Measurements from ENCODE around the gene SLC44A1.

The SLC44A1 gene

DNA sequence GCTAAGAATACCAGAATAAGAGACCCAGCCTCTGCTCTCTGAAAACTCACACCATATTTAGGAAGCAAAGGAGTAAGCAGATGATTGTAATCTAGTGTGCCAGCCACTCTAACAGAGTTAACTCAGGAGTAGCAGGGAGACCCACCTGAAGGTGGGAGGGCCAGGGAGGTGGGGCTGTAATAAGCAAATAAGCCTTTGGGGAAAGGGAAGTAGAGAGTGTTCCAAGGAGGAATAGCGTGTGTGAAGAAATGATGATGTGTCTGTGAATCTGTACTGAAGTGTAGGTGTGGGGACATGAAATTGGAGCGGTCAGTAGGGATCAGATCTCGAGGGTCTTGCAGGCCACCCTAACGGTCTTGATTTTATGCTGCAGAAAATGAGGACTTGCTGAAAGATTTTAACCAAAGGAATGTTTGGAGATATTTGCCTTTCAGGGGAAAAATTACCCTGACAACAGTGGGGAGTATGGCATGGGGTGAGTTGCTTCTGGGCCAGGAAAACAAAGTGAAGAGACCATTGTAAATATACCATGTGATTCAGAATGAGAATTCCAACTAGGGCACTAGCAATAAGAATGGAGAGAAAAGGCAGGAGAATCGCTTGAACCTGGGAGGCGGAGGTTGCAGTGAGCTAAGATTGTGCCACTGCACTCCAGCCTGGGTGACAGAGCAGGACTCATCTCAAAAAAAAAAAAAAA lies 159.2 kb downstream of the SLC44A1 start:
- no peaks in the 10 kb centered on the region for H3K9me3 ChIP-seq
- no peaks in the 10 kb centered on the region for H3K36me3 ChIP-seq
- no peak overlapping the region for H3K27ac ChIP-seq
- TF ChIP-seq, protein P1, sequence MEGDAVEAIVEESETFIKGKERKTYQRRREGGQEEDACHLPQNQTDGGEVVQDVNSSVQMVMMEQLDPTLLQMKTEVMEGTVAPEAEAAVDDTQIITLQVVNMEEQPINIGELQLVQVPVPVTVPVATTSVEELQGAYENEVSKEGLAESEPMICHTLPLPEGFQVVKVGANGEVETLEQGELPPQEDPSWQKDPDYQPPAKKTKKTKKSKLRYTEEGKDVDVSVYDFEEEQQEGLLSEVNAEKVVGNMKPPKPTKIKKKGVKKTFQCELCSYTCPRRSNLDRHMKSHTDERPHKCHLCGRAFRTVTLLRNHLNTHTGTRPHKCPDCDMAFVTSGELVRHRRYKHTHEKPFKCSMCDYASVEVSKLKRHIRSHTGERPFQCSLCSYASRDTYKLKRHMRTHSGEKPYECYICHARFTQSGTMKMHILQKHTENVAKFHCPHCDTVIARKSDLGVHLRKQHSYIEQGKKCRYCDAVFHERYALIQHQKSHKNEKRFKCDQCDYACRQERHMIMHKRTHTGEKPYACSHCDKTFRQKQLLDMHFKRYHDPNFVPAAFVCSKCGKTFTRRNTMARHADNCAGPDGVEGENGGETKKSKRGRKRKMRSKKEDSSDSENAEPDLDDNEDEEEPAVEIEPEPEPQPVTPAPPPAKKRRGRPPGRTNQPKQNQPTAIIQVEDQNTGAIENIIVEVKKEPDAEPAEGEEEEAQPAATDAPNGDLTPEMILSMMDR (IDR thresholded peaks at IDR 0.05): no peak
- DNase-seq: no peak
- H3K27me3 ChIP-seq: no peaks in the 10 kb centered on the region
- no peaks in the 10 kb centered on the region for H3K4me1 ChIP-seq
- intact Hi-C loops (cut with DNase I; ENCODE audit: low total_unique reads): no loop called here
- no peak overlapping the region for H3K4me3 ChIP-seq

DNA sequence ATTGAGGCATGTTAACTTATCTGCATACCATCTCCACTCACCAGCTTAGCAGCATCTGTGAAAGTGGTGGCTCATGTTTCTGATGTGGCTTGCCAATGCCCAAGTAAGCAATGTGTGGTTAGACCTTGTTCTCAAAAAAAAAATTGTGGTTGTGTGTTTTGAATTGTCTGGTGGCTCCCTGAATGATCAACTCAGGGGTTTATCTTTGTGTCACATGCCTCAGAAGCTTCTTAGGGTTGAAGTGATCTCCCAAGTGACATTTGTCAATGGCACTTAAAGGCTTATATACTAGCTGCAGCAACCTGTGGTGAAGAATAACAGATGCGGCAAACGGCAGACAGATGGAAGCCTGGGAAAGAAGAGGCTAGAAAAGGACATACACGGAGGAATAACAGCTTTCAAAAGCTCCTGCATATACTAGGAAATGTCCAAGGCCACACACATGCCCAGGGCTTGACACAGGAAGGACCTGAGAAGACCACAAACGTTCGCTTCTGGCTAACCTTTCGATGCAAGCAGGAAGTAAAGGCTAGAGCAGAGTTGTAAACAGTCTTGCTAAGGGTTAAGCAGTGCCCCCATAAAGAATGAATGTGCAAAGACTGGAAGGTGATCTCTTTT lies 161.2 kb downstream of the SLC44A1 start:
- intact Hi-C loops (cut with DNase I; ENCODE audit: low total_unique reads): no loop called here
- Histone ChIP-seq H3K27ac (no peak overlapping the region), H3K27me3 (no peaks in the 10 kb centered on the region), H3K36me3 (no peaks in the 10 kb centered on the region), H3K9me3 (peaks cover 0 to 8% (median 0%) of the 10 kb centered on the region in 3 donors), H3K4me3 (no peak overlapping the region), H3K4me1 (no peaks in the 10 kb centered on the region)
- TF ChIP-seq, protein P1 (IDR thresholded peaks at IDR 0.05): no peak
- DNase-seq: no peak

DNA sequence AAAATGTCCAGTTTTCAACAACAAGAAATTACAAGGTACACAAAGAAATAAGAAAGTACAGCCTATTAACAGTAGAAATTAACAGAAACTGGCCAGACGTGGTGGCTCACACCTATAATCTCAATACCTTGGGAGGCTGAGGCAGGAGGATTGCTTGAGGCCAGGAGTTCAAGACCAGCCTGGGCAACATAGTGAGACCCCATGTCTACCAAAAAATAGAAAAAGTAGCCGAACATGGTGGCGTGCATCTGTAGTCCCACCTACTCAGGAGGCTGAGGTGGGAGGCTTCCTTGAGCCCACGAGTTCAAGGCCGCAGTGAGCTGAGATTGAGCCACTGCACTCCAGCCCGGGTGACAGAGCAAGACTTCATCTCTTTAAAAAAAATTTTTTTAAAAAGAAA lies 161.9 kb downstream of the SLC44A1 start:
- TF ChIP-seq, protein P1 (IDR thresholded peaks at IDR 0.05): no peak
- H3K4me1 ChIP-seq: no peaks in the 10 kb centered on the region
- no peaks in the 10 kb centered on the region for H3K27me3 ChIP-seq
- H3K4me3 ChIP-seq: no peak overlapping the region
- H3K36me3 ChIP-seq: no peaks in the 10 kb centered on the region
- H3K9me3 ChIP-seq: peaks cover 0 to 8% (median 0%) of the 10 kb centered on the region in 3 donors
- H3K27ac ChIP-seq: no peak overlapping the region
- no peak for DNase-seq
- intact Hi-C loops (cut with DNase I; ENCODE audit: low total_unique reads): no loop called here

DNA sequence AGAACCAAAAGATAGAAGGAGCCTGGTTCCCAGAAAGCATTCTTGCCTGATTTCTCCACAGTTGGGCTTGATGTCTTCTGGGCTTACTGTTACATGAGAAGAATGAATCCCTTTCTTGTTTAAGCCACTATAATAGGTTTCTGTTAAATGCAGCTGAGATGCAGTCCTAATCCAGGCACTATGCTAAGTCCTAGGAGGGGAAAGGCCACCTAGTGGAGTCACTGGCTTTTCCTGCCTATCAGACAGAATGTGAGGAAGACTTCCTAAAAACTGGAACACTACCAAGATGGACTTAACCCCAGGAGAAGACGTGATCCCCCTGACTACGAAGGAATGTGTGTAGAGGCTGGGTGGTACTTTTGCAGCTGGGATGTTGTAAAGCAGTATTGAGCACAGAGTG lies 169.1 kb downstream of the SLC44A1 start:
- TF ChIP-seq, protein P1 (IDR thresholded peaks at IDR 0.05): peak; percentile 5 to 14
- H3K4me1 ChIP-seq: peaks cover 0 to 12% (median 6%) of the 10 kb centered on the region in 4 donors
- H3K9me3 ChIP-seq: peaks cover 0 to 8% (median 4%) of the 10 kb centered on the region in 3 donors
- no peak overlapping the region for H3K4me3 ChIP-seq
- H3K27ac ChIP-seq: no peak overlapping the region
- DNase-seq: no peak
- H3K27me3 ChIP-seq: no peaks in the 10 kb centered on the region
- intact Hi-C loops (cut with DNase I; ENCODE audit: low total_unique reads): no loop called here
- H3K36me3 ChIP-seq: no peaks in the 10 kb centered on the region

- no peaks in the 10 kb centered on the region for H3K36me3 ChIP-seq
- no peak overlapping the region for H3K4me3 ChIP-seq
- H3K27ac ChIP-seq: no peak overlapping the region
- no peaks in the 10 kb centered on the region for H3K27me3 ChIP-seq
- peak in 1 of 2 donors; percentile 43 for DNase-seq
- peaks cover 0 to 4% (median 0%) of the 10 kb centered on the region in 3 donors for H3K9me3 ChIP-seq
- H3K4me1 ChIP-seq: peaks cover 0 to 12% (median 6%) of the 10 kb centered on the region in 4 donors
- TF ChIP-seq, protein P1 (IDR thresholded peaks at IDR 0.05): peak; percentile 77 to 90
- intact Hi-C loops (cut with DNase I; ENCODE audit: low total_unique reads): loop anchor here (5.0 kb wide), 2 partner anchors 258 to 488 kb away; partner anchors contain the start of gene ABCA1
Measured at GRCh38 chr9:105414947-105415661, 170.7 kb downstream of the SLC44A1 start.
